HUES64 (cell line): ENCODE results near the gene RBM20.
"Not testable (repeated sequence)": the region's sequence is repeated elsewhere in the genome, so short reads cannot be mapped to it uniquely, and the experiment has no call there.

Source experiments
- H3K27ac ChIP-seq: 2 replicates; pipeline ENCODE4 v1.7.0; 2013; ENCODE audit warnings: low read depth, low read length, inconsistent platforms
- H3K27me3 ChIP-seq: 2 replicates; pipeline ENCODE4 v1.6.1; 2013; ENCODE audit warnings: mild to moderate bottlenecking, low read length; ENCODE audit not compliant: insufficient read depth
- H3K36me3 ChIP-seq: 2 replicates; pipeline ENCODE4 v1.6.1; 2013; ENCODE audit warnings: mild to moderate bottlenecking, low read length; ENCODE audit not compliant: insufficient read depth
- H3K4me1 ChIP-seq: 2 replicates; pipeline ENCODE4 v1.6.1; 2013; ENCODE audit warnings: mild to moderate bottlenecking, low read length, moderate library complexity; ENCODE audit not compliant: insufficient read depth
- H3K4me3 ChIP-seq: 2 replicates; pipeline ENCODE4 v1.5.1; 2013; ENCODE audit warnings: mild to moderate bottlenecking, low read length, moderate library complexity
- H3K9ac ChIP-seq: 2 replicates; pipeline ENCODE4 v1.6.1; 2013; ENCODE audit warnings: mild to moderate bottlenecking, low read depth, low read length
- H3K9me3 ChIP-seq: 2 replicates; pipeline ENCODE4 v1.6.1; 2013; ENCODE audit warnings: low read depth, low read length; ENCODE audit not compliant: insufficient read depth
- WGBS: fragments of 150-250, 120-280 bp; methylation state at CpG from one replicate; pipeline ENCODE4 v1.1.7; 2013; ENCODE audit warnings: missing lambda C conversion rate; 5-methylcytosine and 5-hydroxymethylcytosine counted together

Gene RBM20

GRCh38 chr10:110651044-110651958 is 7.2 kb downstream of the RBM20 start:
- Histone ChIP-seq H3K27ac (no peak overlapping the region), H3K4me3 (no peak overlapping the region), H3K9ac (no peak overlapping the region), H3K9me3 (no peaks in the 10 kb centered on the region), H3K4me1 (peaks cover 9% of the 10 kb centered on the region; the same call in 1 of the 2 replicates), H3K27me3 (peaks cover 23% of the 10 kb centered on the region), H3K36me3 (no peaks in the 10 kb centered on the region)
- 78% methylated on average over 11 of the region's 12 CpGs for whole genome bisulfite sequencing

- Histone ChIP-seq H3K27me3 (peaks cover 11% of the 10 kb centered on the region; the same call in 1 of the 2 replicates), H3K36me3 (no peaks in the 10 kb centered on the region), H3K27ac (no peak overlapping the region), H3K4me1 (peaks cover 9% of the 10 kb centered on the region; the same call in 1 of the 2 replicates), H3K9ac (no peak overlapping the region), H3K9me3 (no peaks in the 10 kb centered on the region), H3K4me3 (no peak overlapping the region)
- 89% methylated on average over 5 of the region's 6 CpGs for WGBS
These were observed 8.5 kb downstream of the RBM20 start for GRCh38 chr10:110652475-110653118.

- Histone ChIP-seq H3K27me3 (no peaks in the 10 kb centered on the region), H3K4me3 (no peak overlapping the region), H3K36me3 (no peaks in the 10 kb centered on the region), H3K9me3 (no peaks in the 10 kb centered on the region), H3K4me1 (no peaks in the 10 kb centered on the region; the same call in 1 of the 2 replicates), H3K9ac (no peak overlapping the region), H3K27ac (no peak overlapping the region)
- 92% methylated on average over 1 of the region's 1 CpG for WGBS
These were observed 11.2 kb downstream of the RBM20 start for GRCh38 chr10:110655320-110655719.

- WGBS: 91% methylated on average over 4 of the region's 4 CpGs
- H3K36me3 ChIP-seq: no peaks in the 10 kb centered on the region
- no peaks in the 10 kb centered on the region for H3K9me3 ChIP-seq
- no peaks in the 10 kb centered on the region for H3K4me1 ChIP-seq
- no peak overlapping the region for H3K9ac ChIP-seq
- H3K4me3 ChIP-seq: no peak overlapping the region
- no peak overlapping the region for H3K27ac ChIP-seq
- H3K27me3 ChIP-seq: no peaks in the 10 kb centered on the region
These were observed 12.5 kb downstream of the RBM20 start for GRCh38 chr10:110656612-110657011.

- 76% methylated on average over 11 of the region's 11 CpGs for WGBS
- Histone ChIP-seq H3K9me3 (no peaks in the 10 kb centered on the region), H3K4me1 (no peaks in the 10 kb centered on the region), H3K9ac (no peak overlapping the region), H3K4me3 (no peak overlapping the region), H3K27me3 (no peaks in the 10 kb centered on the region), H3K27ac (no peak overlapping the region), H3K36me3 (no peaks in the 10 kb centered on the region)
These were observed 14.0 kb downstream of the RBM20 start for GRCh38 chr10:110657973-110658691.

GRCh38 chr10:110659558-110659957 is 15.4 kb downstream of the RBM20 start:
- no peak overlapping the region for H3K4me3 ChIP-seq
- H3K9me3 ChIP-seq: no peaks in the 10 kb centered on the region
- WGBS: 87% methylated on average over 1 of the region's 1 CpG
- H3K36me3 ChIP-seq: no peaks in the 10 kb centered on the region
- H3K9ac ChIP-seq: no peak overlapping the region
- no peaks in the 10 kb centered on the region for H3K4me1 ChIP-seq
- no peak overlapping the region for H3K27ac ChIP-seq
- H3K27me3 ChIP-seq: no peaks in the 10 kb centered on the region

- not testable (repeated sequence) for H3K4me3 ChIP-seq, H3K9me3 ChIP-seq, H3K4me1 ChIP-seq, H3K27ac ChIP-seq, H3K9ac ChIP-seq, H3K36me3 ChIP-seq, H3K27me3 ChIP-seq
- WGBS: 67% methylated on average over 8 of the region's 8 CpGs
These were observed 16.2 kb downstream of the RBM20 start for GRCh38 chr10:110660289-110660688.

GRCh38 chr10:110661292-110661691 is 17.2 kb downstream of the RBM20 start:
- Histone ChIP-seq H3K9me3 (no peaks in the 10 kb centered on the region), H3K27ac (no peak overlapping the region), H3K9ac (no peak overlapping the region), H3K27me3 (no peaks in the 10 kb centered on the region), H3K4me3 (no peak overlapping the region), H3K4me1 (peaks cover 7% of the 10 kb centered on the region; the same call in 1 of the 2 replicates), H3K36me3 (no peaks in the 10 kb centered on the region)
- 96% methylated on average over 5 of the region's 5 CpGs for WGBS

GRCh38 chr10:110664483-110665420 is 20.6 kb downstream of the RBM20 start:
- Histone ChIP-seq H3K27ac (no peak overlapping the region), H3K36me3 (no peaks in the 10 kb centered on the region), H3K27me3 (peaks cover 32% of the 10 kb centered on the region), H3K4me3 (no peak overlapping the region), H3K4me1 (peaks cover 37% of the 10 kb centered on the region), H3K9ac (no peak overlapping the region), H3K9me3 (no peaks in the 10 kb centered on the region)
- 87% methylated on average over 10 of the region's 10 CpGs for WGBS

- peaks cover 37% of the 10 kb centered on the region for H3K4me1 ChIP-seq
- not testable (repeated sequence) for H3K9ac ChIP-seq, H3K27ac ChIP-seq, H3K9me3 ChIP-seq, H3K4me3 ChIP-seq, H3K36me3 ChIP-seq
- peaks cover 47% of the 10 kb centered on the region for H3K27me3 ChIP-seq
- 47% methylated on average over 2 of the region's 2 CpGs for WGBS
These were observed 22.1 kb downstream of the RBM20 start for GRCh38 chr10:110666259-110666658.
